Vagina (tissue), 2 donors: ENCODE measurements around the gene PCBP3. TPM values are rescaled to one million over a fixed set of nuclear protein-coding genes. Genes with fewer than 3 reads are reported as not detected.

Experiments
- DNase-seq, 2 donors: peaks; one replicate each; pipeline ENCODE4 v3.0.0-alpha.2; 2017; ENCODE audit errors: extremely low spot score in 2 of 2
- H3K27ac ChIP-seq: fragments of 200-600 bp; sonication (generic); one replicate; pipeline ENCODE4 v1.5.1; 2019
- H3K27me3 ChIP-seq: fragments of 200-600 bp; sonication (generic); one replicate; pipeline ENCODE4 v1.5.1; 2019
- H3K36me3 ChIP-seq, 2 donors: fragments of 200-600 bp; sonication (generic); one replicate each; pipeline ENCODE4 v1.5.1; 2017 to 2019
- H3K4me1 ChIP-seq: fragments of 200-600 bp; sonication (generic); one replicate; pipeline ENCODE4 v1.5.1; 2019
- H3K4me3 ChIP-seq, 2 donors: fragments of 200-600 bp; sonication (generic); 1 replicate in 1 of 2; 2 replicates in 1 of 2; pipeline ENCODE4 v1.5.1; 2016 to 2019
- H3K9me3 ChIP-seq: fragments of 200-600 bp; sonication (generic); one replicate; pipeline ENCODE4 v1.5.1; 2019
- CTCF ChIP-seq, 3 experiments: fragments of 450-650 bp in 2 of 3; fragments of 200-600 bp in 1 of 3; sonication (generic) in 1 of 3; IDR thresholded peaks; one replicate each; pipeline ENCODE4 v1.5.1; 2017 to 2019; ENCODE audit warnings: antibody characterized with exemption in 3 of 3, mild to moderate bottlenecking in 2 of 3, moderate library complexity in 2 of 3
- POLR2A ChIP-seq, 2 donors: fragments of 450-650 bp; IDR thresholded peaks; one replicate each; pipeline ENCODE4 v1.6.1; 2017; ENCODE audit warnings: antibody characterized with exemption in 2 of 2, mild to moderate bottlenecking in 2 of 2, moderate library complexity in 2 of 2
- POLR2AphosphoS5 ChIP-seq, 2 donors: sonication (generic); formaldehyde crosslinking; IDR thresholded peaks; one replicate each; pipeline ENCODE4 v1.9.0; 2017; ENCODE audit warnings: antibody characterized with exemption in 2 of 2, mild to moderate bottlenecking in 2 of 2, low read depth in 1 of 2; ENCODE audit not compliant: insufficient read depth in 1 of 2
- intact Hi-C: fragments of 100-400 bp; cut with DNase I; formaldehyde crosslinking; loops from one replicate; pipeline ENCODE4 v1.15.1; 2023
- total RNA-seq: library from RNA; depleted of rRNA; stranded (reverse); fragments of >200 nt; gene quantifications from one replicate; pipeline ENCODE4 v1.2.3, GENCODE V29; 2016

Gene PCBP3
- total RNA-seq, 1 donor from 2014 or later: 4.9 TPM

- no peak for TF ChIP-seq CTCF (IDR thresholded peaks at IDR 0.05)
- TF ChIP-seq POLR2A (IDR thresholded peaks at IDR 0.05): no peak
- no peak for TF ChIP-seq POLR2AphosphoS5 (IDR thresholded peaks at IDR 0.05; ENCODE audit: insufficient read depth in 1 of 2, low read depth in 1 of 2)
- no peaks in the 10 kb centered on the region for H3K9me3 ChIP-seq
- DNase-seq: peak in 1 of 2 donors; percentile 60
- H3K4me3 ChIP-seq: no peak overlapping the region
- no peaks in the 10 kb centered on the region for H3K4me1 ChIP-seq
- H3K27ac ChIP-seq: no peak overlapping the region
- no peaks in the 10 kb centered on the region for H3K36me3 ChIP-seq
- no peaks in the 10 kb centered on the region for H3K27me3 ChIP-seq
- intact Hi-C loops: no loop called here
Observed at GRCh38 chr21:45749974-45750373, 106.4 kb downstream of the PCBP3 start.

- TF ChIP-seq CTCF (IDR thresholded peaks at IDR 0.05) (no peak), POLR2A (IDR thresholded peaks at IDR 0.05) (no peak)
- no peaks in the 10 kb centered on the region for H3K27me3 ChIP-seq
Observed at GRCh38 chr21:45750936-45751335, 107.4 kb downstream of the PCBP3 start.

GRCh38 chr21:45753445-45753844, 109.9 kb downstream of the PCBP3 start:
- H3K4me1 ChIP-seq: no peaks in the 10 kb centered on the region
- no peak for TF ChIP-seq CTCF (IDR thresholded peaks at IDR 0.05)
- no peak for TF ChIP-seq POLR2A (IDR thresholded peaks at IDR 0.05)
- TF ChIP-seq POLR2AphosphoS5 (IDR thresholded peaks at IDR 0.05; ENCODE audit: insufficient read depth in 1 of 2, low read depth in 1 of 2): no peak
- no peaks in the 10 kb centered on the region for H3K36me3 ChIP-seq
- no peaks in the 10 kb centered on the region for H3K9me3 ChIP-seq
- intact Hi-C loops: no loop called here
- no peaks in the 10 kb centered on the region for H3K27me3 ChIP-seq
- H3K4me3 ChIP-seq: no peak overlapping the region
- H3K27ac ChIP-seq: no peak overlapping the region
- DNase-seq: no peak

More at GRCh38 chr21:45750936-45751335, 107.4 kb downstream of the PCBP3 start:
- intact Hi-C loops: no loop called here
- H3K9me3 ChIP-seq: no peaks in the 10 kb centered on the region
- no peak overlapping the region for H3K27ac ChIP-seq
- no peak overlapping the region for H3K4me3 ChIP-seq
- no peak for DNase-seq
- no peaks in the 10 kb centered on the region for H3K36me3 ChIP-seq
- no peaks in the 10 kb centered on the region for H3K4me1 ChIP-seq

DNA sequence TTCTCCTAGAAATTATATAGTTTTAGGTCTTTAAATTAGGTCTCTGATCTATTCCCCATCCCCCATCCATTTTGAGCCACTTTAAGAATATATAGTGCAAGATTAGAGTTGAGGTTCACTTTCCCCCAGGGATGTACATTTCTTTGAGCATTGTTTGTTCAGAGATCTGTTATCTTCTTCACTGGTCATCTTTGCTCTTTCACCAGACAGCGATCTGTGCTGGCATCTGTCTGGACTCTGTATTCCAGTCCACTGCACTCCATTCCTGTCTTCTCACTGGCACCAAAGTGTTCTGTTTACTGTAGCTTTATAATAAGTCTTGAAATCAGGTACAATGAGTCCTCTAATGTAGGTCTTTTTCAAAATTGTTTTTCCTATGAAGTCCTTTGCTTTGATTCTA, 112.5 kb downstream of the PCBP3 start:
- TF ChIP-seq POLR2A (IDR thresholded peaks at IDR 0.05) (no peak), CTCF (IDR thresholded peaks at IDR 0.05) (no peak), POLR2AphosphoS5 (IDR thresholded peaks at IDR 0.05; ENCODE audit: insufficient read depth in 1 of 2, low read depth in 1 of 2) (no peak)
- no peaks in the 10 kb centered on the region for H3K27me3 ChIP-seq
- no peaks in the 10 kb centered on the region for H3K36me3 ChIP-seq
- no peak overlapping the region for H3K4me3 ChIP-seq
- no peak for DNase-seq
- H3K4me1 ChIP-seq: no peaks in the 10 kb centered on the region
- intact Hi-C loops: no loop called here
- H3K9me3 ChIP-seq: no peaks in the 10 kb centered on the region
- no peak overlapping the region for H3K27ac ChIP-seq

DNA sequence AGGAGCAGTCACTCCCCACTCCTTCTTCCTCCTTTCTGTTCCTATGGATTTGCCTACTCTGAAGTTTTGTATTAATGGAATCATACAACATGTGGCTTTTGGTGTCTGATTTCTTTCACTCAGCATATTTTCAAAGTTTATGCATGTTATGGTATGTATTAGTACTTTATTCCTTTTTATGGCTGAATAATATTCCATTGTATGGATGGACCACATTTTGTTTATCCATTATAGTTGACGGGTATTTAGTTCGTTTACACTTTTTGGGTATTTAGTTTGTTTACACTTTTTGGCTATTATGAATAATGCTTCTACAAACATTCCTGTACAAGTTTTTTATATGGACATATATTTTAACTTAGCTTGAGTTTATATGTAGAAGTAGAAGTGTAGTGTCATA, 113.1 kb downstream of the PCBP3 start:
- Histone ChIP-seq H3K27me3 (no peaks in the 10 kb centered on the region), H3K27ac (no peak overlapping the region), H3K4me1 (no peaks in the 10 kb centered on the region), H3K4me3 (no peak overlapping the region), H3K9me3 (no peaks in the 10 kb centered on the region), H3K36me3 (no peaks in the 10 kb centered on the region)
- DNase-seq: no peak
- intact Hi-C loops: no loop called here
- no peak for TF ChIP-seq POLR2AphosphoS5 (IDR thresholded peaks at IDR 0.05; ENCODE audit: insufficient read depth in 1 of 2, low read depth in 1 of 2)
- no peak for TF ChIP-seq POLR2A (IDR thresholded peaks at IDR 0.05)
- no peak for TF ChIP-seq CTCF (IDR thresholded peaks at IDR 0.05)
